B cell (primary cell): Measurements from ENCODE around the gene DEFB124.

Source experiments
- CTCF ChIP-seq: fragments of 200-600 bp; IDR thresholded peaks from one replicate; pipeline ENCODE4 v1.8.0; 2022; ENCODE audit warnings: antibody characterized with exemption, mild to moderate bottlenecking
- EZH2 ChIP-seq: IDR thresholded peaks from 2 replicates; pipeline ENCODE4 v1.6.1; 2012; ENCODE audit warnings: borderline replicate concordance, low read depth, mild to moderate bottlenecking, moderate library complexity, low read length; ENCODE audit not compliant: insufficient read depth, poor library complexity, severe bottlenecking

- no peak for TF ChIP-seq CTCF
- TF ChIP-seq EZH2, result no peak
Observed at GRCh38 chr20:31474758-31475427, at the start of gene DEFB124, which contains the start of gene REM1.
